GM12878 (cell line): ENCODE measurements around the gene PIK3R3. TPM values are rescaled to one million over a fixed set of nuclear protein-coding genes. Genes with fewer than 3 reads are reported as not detected.

Source experiments
- ATF3 ChIP-seq: IDR thresholded peaks from 2 replicates; pipeline ENCODE4 v1.6.1; 2011; ENCODE audit warnings: low read depth, mild to moderate bottlenecking, low read length, moderate library complexity, borderline replicate concordance; ENCODE audit errors: extremely low read depth
- BCL3 ChIP-seq: IDR thresholded peaks from 2 replicates; pipeline ENCODE4 v1.6.1; 2011; ENCODE audit warnings: borderline replicate concordance, low read depth, mild to moderate bottlenecking, moderate library complexity, low read length; ENCODE audit not compliant: insufficient read depth, poor library complexity, severe bottlenecking
- BRCA1 ChIP-seq: IDR thresholded peaks from 2 replicates; pipeline ENCODE4 v1.6.1; 2011; ENCODE audit warnings: low read depth, low read length, improper control_type of control experiment
- CBX5 ChIP-seq: sonication (generic); IDR thresholded peaks from 2 replicates; pipeline ENCODE4 v1.6.1; 2016; ENCODE audit warnings: low read depth, moderate library complexity, mild to moderate bottlenecking, inconsistent platforms
- CHD1 ChIP-seq: IDR thresholded peaks from 2 replicates; pipeline ENCODE4 v1.6.1; 2012; ENCODE audit warnings: low read depth, low read length, improper control_type of control experiment
- E4F1 ChIP-seq: fragments of 450-650 bp; IDR thresholded peaks from 2 replicates; pipeline ENCODE4 v1.6.1; 2018; ENCODE audit warnings: borderline replicate concordance, mild to moderate bottlenecking; ENCODE audit not compliant: partially characterized antibody
- FOXK2 ChIP-seq: fragments of 450-650 bp; IDR thresholded peaks from 2 replicates; pipeline ENCODE4 v1.6.1; 2017; ENCODE audit warnings: mild to moderate bottlenecking, moderate library complexity
- LARP7 ChIP-seq: fragments of 450-650 bp; IDR thresholded peaks from 2 replicates; pipeline ENCODE4 v1.6.1; 2017; ENCODE audit warnings: mild to moderate bottlenecking
- MAX ChIP-seq: IDR thresholded peaks from 2 replicates; pipeline ENCODE4 v1.6.1; 2012; ENCODE audit warnings: low read depth, low read length, improper control_type of control experiment
- MEF2B ChIP-seq: fragments of 450-650 bp; IDR thresholded peaks from 2 replicates; pipeline ENCODE4 v1.6.1; 2018; ENCODE audit warnings: mild to moderate bottlenecking, moderate library complexity; ENCODE audit not compliant: partially characterized antibody, poor library complexity, severe bottlenecking
- PBX3 ChIP-seq: IDR thresholded peaks from 2 replicates; pipeline ENCODE4 v1.6.1; 2011; ENCODE audit warnings: mild to moderate bottlenecking, low read depth, low read length, moderate library complexity; ENCODE audit not compliant: insufficient replicate concordance
- PKNOX1 ChIP-seq: fragments of 450-650 bp; IDR thresholded peaks from 2 replicates; pipeline ENCODE4 v1.6.1; 2016; ENCODE audit warnings: mild to moderate bottlenecking
- SIN3A ChIP-seq: IDR thresholded peaks from 2 replicates; pipeline ENCODE4 v1.6.1; 2012; ENCODE audit warnings: low read depth, low read length, improper control_type of control experiment
- SMAD1 ChIP-seq: fragments of 450-650 bp; IDR thresholded peaks from 2 replicates; pipeline ENCODE4 v1.6.1; 2018; ENCODE audit warnings: mild to moderate bottlenecking, low read depth; ENCODE audit not compliant: partially characterized antibody
- SUPT20H ChIP-seq: IDR thresholded peaks from 2 replicates; pipeline ENCODE4 v1.6.1; 2011; ENCODE audit warnings: low read depth, mild to moderate bottlenecking, low read length, moderate library complexity, borderline replicate concordance; ENCODE audit not compliant: control insufficient read depth
- TBL1XR1 ChIP-seq: IDR thresholded peaks from 2 replicates; pipeline ENCODE4 v1.6.1; 2012; ENCODE audit warnings: low read depth, low read length, improper control_type of control experiment
- ZBTB11 ChIP-seq: fragments of 450-650 bp; formaldehyde crosslinking; IDR thresholded peaks from 2 replicates; pipeline ENCODE4 v1.5.0; 2022; ENCODE audit warnings: mild to moderate bottlenecking, missing genetic modification characterization
- ZNF622 ChIP-seq: fragments of 450-650 bp; IDR thresholded peaks from 2 replicates; pipeline ENCODE4 v1.6.1; 2017; ENCODE audit warnings: mild to moderate bottlenecking, inconsistent platforms
- polyA plus RNA-seq, 11 experiments: library from polyadenylated mRNA; depleted of rRNA in 4 of 11; unstranded in 6 of 11; stranded (reverse) in 5 of 11; fragments of >200 nt; fragmentation: Nextera tagmentation in 4 of 11; fragmentation: Illumina TruSeq in 1 of 11; extraction: Ambion mirVana in 4 of 11; extraction: Trizol in 1 of 11; gene quantifications; 1 replicate in 1 of 11; 2 replicates in 10 of 11; pipeline versions ENCODE4 v1.2.1 to v1.2.3, GENCODE V29; 2011 to 2016; ENCODE audit warnings: inconsistent platforms in 2 of 11, missing spikeins in 2 of 11, low read depth in 1 of 11
- total RNA-seq, 4 experiments: library from RNA; depleted of rRNA in 3 of 4; stranded (reverse); fragments of >200 nt in 3 of 4; fragmentation: Illumina TruSeq in 1 of 4; extraction: Trizol in 1 of 4; gene quantifications; 2 replicates each; pipeline versions ENCODE4 v1.2.1 to v1.2.3, GENCODE V29; 2013 to 2021

The PIK3R3 gene
- total and polyA plus RNA-seq, 10 of the 15 experiments (the other 5 are each of a cell fraction or from before 2014, with no cell fraction given): 4.8 to 27.0 (median 19.8) TPM

- TF ChIP-seq ZBTB11 (CRISPR knock-in tag) (no peak), MAX (no peak), ATF3 (no peak), PBX3 (no peak), SMAD1 (no peak), BRCA1 (no peak), PKNOX1 (no peak), CHD1 (no peak), BCL3 (no peak), ZNF622 (no peak), TBL1XR1 (no peak), MEF2B (no peak), SIN3A (no peak), E4F1 (no peak), LARP7 (no peak), CBX5 (no peak), SUPT20H (no peak), FOXK2 (no peak)
These were observed 47.0 kb upstream of the PIK3R3 start (continued) for GRCh38 chr1:46179138-46180081.
